AG09319 (cell line): ENCODE measurements around the gene IDH3G.

Source experiments
- DNase-seq: peaks from one replicate; pipeline ENCODE4 v3.0.0-alpha.2; 2010; ENCODE audit warnings: low read depth; ENCODE audit errors: extremely low read depth
- CTCF ChIP-seq: IDR thresholded peaks from 2 replicates; pipeline ENCODE4 v1.5.1; 2011; ENCODE audit warnings: low read depth, mild to moderate bottlenecking, inconsistent platforms, low read length, moderate library complexity

Gene IDH3G

GRCh38 chrX:153778684-153779101 is 15.5 kb downstream of the IDH3G start:
- TF ChIP-seq CTCF = no peak
- no peak for DNase-seq

- DNase-seq = no peak
- TF ChIP-seq CTCF = no peak
These were observed 16.0 kb downstream of the IDH3G start for GRCh38 chrX:153778181-153778580.

DNA sequence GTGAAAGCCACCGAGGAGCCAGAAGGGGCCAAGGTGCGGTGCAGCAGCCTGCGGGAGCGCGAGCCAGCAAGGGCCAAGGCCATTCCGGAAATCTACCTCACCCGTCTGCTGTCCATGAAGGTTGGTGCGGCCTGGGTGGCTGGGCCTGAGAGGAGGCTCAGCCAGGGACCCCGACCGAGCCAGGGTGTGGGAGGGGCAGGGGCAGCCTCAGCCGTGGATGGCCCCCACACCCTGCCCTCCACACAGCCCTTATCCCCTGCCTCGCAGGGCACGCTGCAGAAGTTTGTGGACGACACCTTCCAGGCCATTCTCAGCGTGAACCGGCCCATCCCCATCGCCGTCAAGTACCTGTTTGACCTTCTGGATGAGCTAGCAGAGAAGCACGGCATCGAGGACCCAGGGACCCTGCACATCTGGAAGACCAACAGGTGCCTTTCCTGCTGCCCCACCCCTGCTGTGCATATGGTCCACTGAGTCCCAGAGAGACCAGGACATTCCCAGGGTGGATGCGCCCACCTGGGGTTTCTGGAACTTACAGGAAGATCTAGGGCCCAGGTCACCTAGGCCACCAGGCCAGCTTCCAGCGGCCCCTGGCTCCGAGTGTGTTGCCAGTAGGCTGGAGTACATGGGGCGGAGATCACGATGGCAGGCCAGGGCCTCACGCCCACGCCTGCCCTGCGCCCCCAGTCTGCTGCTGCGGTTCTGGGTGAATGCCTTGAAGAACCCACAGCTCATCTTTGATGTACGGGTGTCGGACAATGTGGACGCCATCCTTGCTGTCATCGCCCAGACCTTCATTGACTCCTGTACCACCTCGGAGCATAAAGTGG is 16.7 kb downstream of the IDH3G start:
- DNase-seq = no peak
- TF ChIP-seq CTCF = no peak

GRCh38 chrX:153776611-153777045 is 17.5 kb downstream of the IDH3G start:
- TF ChIP-seq CTCF = no peak
- no peak for DNase-seq

- no peak for DNase-seq
- TF ChIP-seq CTCF = no peak
These were observed 18.0 kb downstream of the IDH3G start for GRCh38 chrX:153776120-153776599.

GRCh38 chrX:153775293-153776119 is 18.7 kb downstream of the IDH3G start:
- DNase-seq = no peak
- no peak for TF ChIP-seq CTCF

GRCh38 chrX:153774576-153775292 is 19.4 kb downstream of the IDH3G start:
- no peak for TF ChIP-seq CTCF
- DNase-seq = no peak
